DMS79 (cell line): ENCODE measurements around the gene POGZ.

ENCODE experiments used
- DNase-seq: peaks from one replicate; lab custom pipeline; 2025; lab: John Stamatoyannopoulos, UW

Gene POGZ

GRCh38 chr1:151459331-151460046 is at the start of gene POGZ:
Gene POGZ, minus strand, starts transcription at chr1:151459494. Its CDS starts 17,290 bp downstream, at chr1:151442204.
- peak; percentile 89 for DNase-seq

GRCh38 chr1:151508833-151509232 is 49.5 kb upstream of the POGZ start:
- peak; percentile 10 for DNase-seq

- no peak for DNase-seq
Observed at GRCh38 chr1:151504759-151505158, 45.5 kb upstream of the POGZ start.

- no peak for DNase-seq
Observed at GRCh38 chr1:151504252-151504651, 45.0 kb upstream of the POGZ start.

GRCh38 chr1:151502859-151503780 is 43.8 kb upstream of the POGZ start:
- no peak for DNase-seq

GRCh38 chr1:151502035-151502700 is 42.9 kb upstream of the POGZ start:
- DNase-seq, result no peak

- no peak for DNase-seq
Observed at GRCh38 chr1:151501474-151501873, 42.2 kb upstream of the POGZ start.

GRCh38 chr1:151499930-151500329 is 40.6 kb upstream of the POGZ start:
- DNase-seq, result no peak

GRCh38 chr1:151499365-151499764 is 40.1 kb upstream of the POGZ start:
- no peak for DNase-seq

GRCh38 chr1:151495316-151495715 is 36.0 kb upstream of the POGZ start:
- DNase-seq, result no peak

- DNase-seq, result no peak
Observed at GRCh38 chr1:151494741-151495281, 35.5 kb upstream of the POGZ start.

- no peak for DNase-seq
Observed at GRCh38 chr1:151493042-151493441, 33.7 kb upstream of the POGZ start.

- no peak for DNase-seq
Observed at GRCh38 chr1:151492120-151492519, 32.8 kb upstream of the POGZ start.

- no peak for DNase-seq
Observed at GRCh38 chr1:151491641-151492040, 32.3 kb upstream of the POGZ start.

GRCh38 chr1:151486557-151486956 is 27.3 kb upstream of the POGZ start:
- DNase-seq, result no peak

GRCh38 chr1:151485685-151486255 is 26.5 kb upstream of the POGZ start:
- no peak for DNase-seq

GRCh38 chr1:151482017-151482416 is 22.7 kb upstream of the POGZ start:
- DNase-seq, result no peak

GRCh38 chr1:151479462-151479861 is 20.2 kb upstream of the POGZ start:
- DNase-seq, result no peak

- no peak for DNase-seq
Observed at GRCh38 chr1:151478923-151479322, 19.6 kb upstream of the POGZ start.

GRCh38 chr1:151478140-151478812 is 19.0 kb upstream of the POGZ start:
- DNase-seq, result no peak

- DNase-seq, result no peak
Observed at GRCh38 chr1:151477066-151477465, 17.8 kb upstream of the POGZ start.
